Raji (cell line): ENCODE measurements around the gene FBXO30.

ENCODE experiments used
- POLR2A ChIP-seq: IDR thresholded peaks from 2 replicates; pipeline ENCODE4 v1.6.1; 2011; ENCODE audit warnings: low read depth, low read length, control low read depth; ENCODE audit not compliant: insufficient read depth

Gene FBXO30

DNA sequence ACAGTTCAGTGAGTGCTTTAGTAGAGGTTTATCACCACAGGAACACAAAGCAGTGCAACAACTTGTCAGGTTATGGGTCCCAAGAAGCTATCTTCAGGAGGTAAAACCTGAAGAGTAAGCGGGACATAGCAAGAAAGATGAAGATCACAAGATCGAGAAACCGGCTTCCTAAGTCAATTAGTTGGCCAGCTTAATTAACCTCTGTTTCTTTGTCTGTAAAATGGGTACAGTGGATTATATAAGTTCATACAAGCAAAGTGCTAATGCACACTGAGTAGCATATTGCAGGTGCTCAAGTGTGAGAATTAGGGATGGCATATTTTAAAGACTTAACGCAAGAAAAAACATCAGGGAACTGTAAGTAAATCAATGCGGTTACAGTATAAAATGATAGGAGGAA, 12.5 kb downstream of the FBXO30 start:
- TF ChIP-seq POLR2A, result no peak

DNA sequence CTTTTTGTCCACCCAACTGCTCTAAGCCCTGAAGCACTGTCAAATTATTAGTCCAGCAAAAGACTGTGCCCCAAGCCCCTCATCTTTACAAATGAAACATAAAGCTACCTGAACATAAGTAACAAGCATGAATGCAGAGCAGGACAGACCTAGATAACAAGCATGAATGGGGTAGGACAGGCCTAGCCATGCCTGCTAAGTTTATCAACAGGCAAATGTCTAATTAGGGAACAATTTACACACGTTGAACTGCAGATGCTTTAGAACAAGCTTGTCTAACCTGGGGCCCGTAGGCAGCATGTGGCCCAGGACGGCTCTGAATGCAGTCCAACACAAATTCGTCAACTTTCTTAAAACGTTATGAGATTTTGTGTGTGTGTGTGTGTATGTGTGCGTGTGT, 13.6 kb downstream of the FBXO30 start:
- no peak for TF ChIP-seq POLR2A

- TF ChIP-seq POLR2A, result no peak
These were observed 16.1 kb downstream of the FBXO30 start for GRCh38 chr6:145798530-145798929.

- TF ChIP-seq POLR2A, result no peak
These were observed 25.2 kb downstream of the FBXO30 start for GRCh38 chr6:145789443-145789842.

GRCh38 chr6:145787688-145788087, 26.9 kb downstream of the FBXO30 start:
- no peak for TF ChIP-seq POLR2A

GRCh38 chr6:145784683-145785082, 29.9 kb downstream of the FBXO30 start:
- TF ChIP-seq POLR2A, result no peak

- no peak for TF ChIP-seq POLR2A
These were observed 30.8 kb downstream of the FBXO30 start for GRCh38 chr6:145783796-145784195.

DNA sequence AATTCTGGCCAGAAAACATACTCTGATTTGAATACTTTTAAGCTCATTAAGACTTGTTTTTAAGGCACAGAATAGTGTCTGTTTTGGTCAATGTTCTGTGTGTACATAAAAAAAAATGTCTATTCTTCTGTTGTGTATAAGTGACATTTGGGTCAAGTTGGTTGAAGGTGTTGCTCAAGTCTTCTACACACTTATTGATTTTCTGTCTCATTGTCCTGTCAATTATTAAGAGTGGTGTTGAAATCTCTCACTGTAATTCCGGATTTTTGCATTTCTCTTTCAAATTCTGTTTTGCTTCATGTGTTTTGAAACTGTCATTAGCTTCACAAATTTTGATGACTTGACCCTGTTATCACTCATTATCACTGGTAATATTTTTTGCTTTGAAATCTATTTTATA, 41.7 kb downstream of the FBXO30 start:
- TF ChIP-seq POLR2A, result no peak

GRCh38 chr6:145765449-145765848, 49.1 kb downstream of the FBXO30 start:
- no peak for TF ChIP-seq POLR2A

DNA sequence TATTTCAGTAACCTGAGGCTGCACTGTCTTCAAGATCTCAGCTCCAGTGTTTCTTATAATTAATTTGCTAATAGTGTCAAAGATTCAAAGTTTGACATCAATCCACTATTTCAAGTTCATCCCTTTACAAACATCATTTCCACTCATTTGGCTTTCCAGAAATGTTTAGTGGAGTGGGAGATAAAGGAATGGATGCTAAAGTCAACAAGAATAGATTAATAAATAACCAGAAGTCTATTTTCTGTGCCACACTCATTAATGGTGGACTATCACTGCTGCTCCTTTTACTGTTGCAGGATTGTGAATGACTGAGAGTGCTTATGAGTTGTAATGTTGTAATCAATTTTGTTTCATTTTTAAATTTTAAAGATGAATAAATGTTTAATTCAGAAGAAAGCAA, 50.9 kb downstream of the FBXO30 start:
- no peak for TF ChIP-seq POLR2A

GRCh38 chr6:145761584-145761983, 53.0 kb downstream of the FBXO30 start:
- TF ChIP-seq POLR2A, result no peak

GRCh38 chr6:145758113-145758512, 56.5 kb downstream of the FBXO30 start:
- no peak for TF ChIP-seq POLR2A

- TF ChIP-seq POLR2A, result no peak
These were observed 58.4 kb downstream of the FBXO30 start for GRCh38 chr6:145756170-145756662.

DNA sequence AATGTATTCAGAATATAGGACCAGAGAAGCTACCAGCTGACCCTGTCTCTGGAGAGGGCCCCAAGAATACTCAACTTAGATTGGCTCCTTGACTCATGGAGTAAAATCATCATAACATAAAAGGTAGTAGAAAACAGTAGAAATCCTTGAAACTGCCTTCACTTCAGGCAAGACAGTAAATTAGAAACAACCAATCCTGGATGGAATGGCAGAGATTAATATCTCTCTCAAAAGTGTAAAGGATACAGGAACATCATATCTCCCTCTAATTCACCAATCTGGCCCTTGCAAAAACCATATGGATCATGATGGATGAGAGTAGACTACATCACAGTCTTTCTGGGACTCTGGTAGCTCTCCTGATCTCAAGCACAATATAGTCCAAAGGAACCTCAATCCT, 58.9 kb downstream of the FBXO30 start:
- no peak for TF ChIP-seq POLR2A

DNA sequence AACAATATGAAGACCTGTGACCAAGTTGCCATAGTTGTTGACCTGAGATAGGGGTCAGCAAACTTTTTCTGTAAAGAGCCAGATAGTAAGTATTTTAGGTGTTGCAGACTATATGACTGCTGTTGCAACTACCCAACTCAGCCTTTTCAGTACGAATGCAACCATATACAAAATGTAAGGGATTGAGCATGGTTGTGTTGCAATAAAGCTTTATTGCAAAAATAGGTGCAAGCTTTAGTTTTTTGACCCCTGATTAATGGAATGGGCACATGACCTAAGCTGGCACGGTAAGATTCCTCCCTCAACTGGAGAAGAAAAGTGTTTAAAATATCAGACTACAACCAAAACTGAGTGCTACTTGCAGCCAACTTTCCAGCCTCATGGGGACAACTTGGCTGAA, 62.0 kb downstream of the FBXO30 start:
- TF ChIP-seq POLR2A, result no peak

DNA sequence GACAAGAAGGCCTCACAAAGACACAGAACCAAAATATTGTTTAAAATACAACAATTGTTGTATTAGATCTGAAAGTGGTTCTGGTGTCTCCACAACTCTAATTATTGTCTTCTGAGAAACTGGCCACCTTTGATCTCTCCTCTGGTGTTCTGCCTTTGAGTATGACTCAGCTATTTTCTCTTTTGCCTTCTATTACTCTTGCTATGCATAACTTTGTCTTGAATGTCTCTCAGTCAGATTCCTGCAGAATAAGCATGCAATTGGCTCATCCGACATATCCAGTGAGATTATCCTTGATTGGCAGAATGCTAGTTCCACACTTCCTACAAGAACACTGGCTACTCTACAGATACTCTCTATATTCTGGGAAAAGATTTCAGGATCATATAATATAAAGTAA, 65.0 kb downstream of the FBXO30 start:
- no peak for TF ChIP-seq POLR2A

DNA sequence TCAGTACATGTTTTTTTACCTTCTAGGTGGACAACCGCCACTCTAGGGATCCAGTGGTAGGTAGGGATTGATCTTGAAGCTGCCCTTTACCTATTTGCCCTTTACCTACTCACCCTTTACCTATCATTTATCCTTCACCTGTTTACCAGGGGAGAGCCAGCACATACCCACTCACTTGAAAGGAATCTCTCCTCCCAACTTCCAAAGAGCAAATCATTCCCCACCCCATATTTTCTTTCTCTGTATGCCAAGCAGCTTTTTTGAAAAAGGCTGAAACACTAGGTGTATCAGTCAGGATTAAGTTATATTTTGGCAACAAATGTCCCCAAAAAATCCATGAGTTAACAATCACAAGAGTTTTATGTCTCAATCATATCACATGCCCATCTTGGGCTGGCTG, 68.7 kb downstream of the FBXO30 start:
- no peak for TF ChIP-seq POLR2A

DNA sequence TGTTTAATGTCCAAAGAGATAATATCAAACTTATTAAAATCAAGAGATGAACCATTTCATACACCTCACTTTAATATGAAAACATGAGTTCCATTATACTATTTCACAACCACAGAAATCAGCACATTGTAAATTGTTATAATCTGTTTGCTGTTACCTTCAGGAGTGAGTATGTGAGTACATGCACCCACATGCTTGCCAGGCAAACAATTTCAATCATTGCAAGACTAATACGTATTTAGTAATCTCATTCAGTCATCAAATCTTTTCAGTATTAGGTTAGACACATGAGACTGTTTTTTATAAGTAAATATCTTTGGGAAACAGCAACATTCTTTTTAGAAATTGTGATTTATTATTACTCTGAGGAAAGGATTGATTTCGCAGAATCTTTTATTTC, 70.0 kb downstream of the FBXO30 start:
- TF ChIP-seq POLR2A, result no peak
